ENCODE data around the gene ATRIP. TPM values are rescaled to one million over a fixed set of nuclear protein-coding genes. Genes with fewer than 3 reads are reported as not detected.

Gene ATRIP
- total RNA-seq, 1 experiment from 2014 or later, result 12.6 TPM

Other genes starting within 250 kb of the ATRIP start
- not detected in 2 replicates for gene CAMP, start 223.2 kb upstream of the ATRIP start, total RNA-seq (2014; rRNA removed; shearing (Covaris generic))
- 8.1 and 14.8 TPM in 2 replicates for gene ZNF589, start 205.6 kb upstream of the ATRIP start, total RNA-seq (2014; rRNA removed; shearing (Covaris generic))
- gene NME6, start 145.4 kb upstream of the ATRIP start, total RNA-seq (2014; rRNA removed; shearing (Covaris generic)), result 6.1 and 15.9 TPM in 2 replicates
- not detected in 2 replicates for gene SPINK8, start 113.1 kb upstream of the ATRIP start, total RNA-seq (2014; rRNA removed; shearing (Covaris generic))
- 0.68 TPM in 1 of 2 replicates, not detected in the other for gene FBXW12, start 74.5 kb upstream of the ATRIP start, total RNA-seq (2014; rRNA removed; shearing (Covaris generic))
- gene PLXNB1, start 16.7 kb upstream of the ATRIP start, total RNA-seq (2014; rRNA removed; shearing (Covaris generic)), result 10.7 and 23.5 TPM in 2 replicates
- gene CCDC51, start 6.6 kb upstream of the ATRIP start, total RNA-seq (2014; rRNA removed; shearing (Covaris generic)), result 21.3 and 30.0 TPM in 2 replicates
- 770 and 948 TPM in 2 replicates for gene TMA7, start 6.5 kb upstream of the ATRIP start, total RNA-seq (2014; rRNA removed; shearing (Covaris generic))
- gene SHISA5, start 57.4 kb downstream of the ATRIP start, total RNA-seq (2014; rRNA removed; shearing (Covaris generic)), result 115 and 124 TPM in 2 replicates
- 9.7 and 18.8 TPM in 2 replicates for gene PFKFB4, start 110.1 kb downstream of the ATRIP start, total RNA-seq (2014; rRNA removed; shearing (Covaris generic))
- gene UCN2, start 117.0 kb downstream of the ATRIP start, total RNA-seq (2014; rRNA removed; shearing (Covaris generic)), result not detected in 2 replicates
- 0.12 and 0.34 TPM in 2 replicates for gene COL7A1, start 148.6 kb downstream of the ATRIP start, total RNA-seq (2014; rRNA removed; shearing (Covaris generic))
- 474 and 540 TPM in 2 replicates for gene UQCRC1, start 162.9 kb downstream of the ATRIP start, total RNA-seq (2014; rRNA removed; shearing (Covaris generic))
- not detected in 2 replicates for gene TMEM89, start 175.0 kb downstream of the ATRIP start, total RNA-seq (2014; rRNA removed; shearing (Covaris generic))
- 40.2 and 51.0 TPM in 2 replicates for gene SLC26A6, start 188.7 kb downstream of the ATRIP start, total RNA-seq (2014; rRNA removed; shearing (Covaris generic))
- gene CELSR3, start 216.1 kb downstream of the ATRIP start, total RNA-seq (2014; rRNA removed; shearing (Covaris generic)), result 4.6 and 5.0 TPM in 2 replicates
- 12.9 and 17.1 TPM in 2 replicates for gene NCKIPSD, start 239.2 kb downstream of the ATRIP start, total RNA-seq (2014; rRNA removed; shearing (Covaris generic))